ENCODE data around the gene MUSTN1. TPM values are rescaled to one million over a fixed set of nuclear protein-coding genes. Genes with fewer than 3 reads are reported as not detected.

The MUSTN1 gene
- total RNA-seq, 1 experiment from 2014 or later = not detected

GRCh38 chr3:52827866-52828376 lies 6.9 kb downstream of the MUSTN1 start:
- Histone ChIP-seq H3K9me3 (ENCODE audit: low read length) (no peaks in the 10 kb centered on the region), H4K20me1 (ENCODE audit: insufficient read depth, low read depth, low read length) (no peaks in the 10 kb centered on the region), H3K9me2 (replicated peaks; ENCODE audit: insufficient read depth, low read length) (no peaks in the 10 kb centered on the region), H3K27me3 (ENCODE audit: low read length) (no peaks in the 10 kb centered on the region), H3K9ac (ENCODE audit: low read length) (no peak overlapping the region), H3K4me3 (ENCODE audit: low read length) (no peak overlapping the region), H3K4me2 (ENCODE audit: low read depth, low read length, poor library complexity, severe bottlenecking) (no peak overlapping the region), H2AFZ (ENCODE audit: low read length) (no peak overlapping the region), H3K27ac (ENCODE audit: low read length) (no peak overlapping the region), H3K4me1 (ENCODE audit: low read length) (no peaks in the 10 kb centered on the region), H3K36me3 (ENCODE audit: insufficient read depth, low read length) (no peaks in the 10 kb centered on the region), H3K79me2 (ENCODE audit: low read length) (no peaks in the 10 kb centered on the region)
- no peak for DNase-seq

GRCh38 chr3:52827441-52827840 lies 7.4 kb downstream of the MUSTN1 start:
- no peak for DNase-seq
- no peaks in the 10 kb centered on the region for H4K20me1 ChIP-seq (ENCODE audit: insufficient read depth, low read depth, low read length)
- H3K9ac ChIP-seq (ENCODE audit: low read length) = no peak overlapping the region
- no peak overlapping the region for H3K27ac ChIP-seq (ENCODE audit: low read length)
- no peak overlapping the region for H3K4me2 ChIP-seq (ENCODE audit: low read depth, low read length, poor library complexity, severe bottlenecking)
- no peaks in the 10 kb centered on the region for H3K4me1 ChIP-seq (ENCODE audit: low read length)
- H3K4me3 ChIP-seq (ENCODE audit: low read length) = no peak overlapping the region
- H3K36me3 ChIP-seq (ENCODE audit: insufficient read depth, low read length) = no peaks in the 10 kb centered on the region
- H3K9me2 ChIP-seq (replicated peaks; ENCODE audit: insufficient read depth, low read length) = no peaks in the 10 kb centered on the region
- no peaks in the 10 kb centered on the region for H3K9me3 ChIP-seq (ENCODE audit: low read length)
- no peaks in the 10 kb centered on the region for H3K79me2 ChIP-seq (ENCODE audit: low read length)
- H3K27me3 ChIP-seq (ENCODE audit: low read length) = no peaks in the 10 kb centered on the region
- no peak overlapping the region for H2AFZ ChIP-seq (ENCODE audit: low read length)

DNA sequence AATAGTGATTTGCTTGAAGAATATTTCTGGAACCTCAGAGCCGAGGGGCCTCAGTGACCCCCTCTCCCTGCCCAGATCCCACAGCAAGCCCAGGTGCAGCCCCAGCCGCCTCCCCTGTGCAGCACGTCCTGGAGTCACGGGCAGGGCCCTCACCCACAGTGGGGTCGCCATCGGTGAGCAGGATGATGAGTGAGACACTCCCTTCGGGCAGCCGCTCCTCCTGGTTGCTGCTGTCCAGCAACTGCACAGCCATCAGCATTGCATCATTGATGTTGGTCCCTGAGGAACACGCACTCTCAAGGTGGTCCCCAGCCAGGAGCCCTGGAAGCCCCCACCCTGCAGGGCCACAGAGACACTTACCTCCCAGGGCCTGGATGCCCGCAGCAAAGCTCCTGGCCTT lies 10.8 kb downstream of the MUSTN1 start:
- Histone ChIP-seq H4K20me1 (ENCODE audit: insufficient read depth, low read depth, low read length) (no peaks in the 10 kb centered on the region), H2AFZ (ENCODE audit: low read length) (no peak overlapping the region), H3K36me3 (ENCODE audit: insufficient read depth, low read length) (no peaks in the 10 kb centered on the region), H3K4me2 (ENCODE audit: low read depth, low read length, poor library complexity, severe bottlenecking) (no peak overlapping the region), H3K4me3 (ENCODE audit: low read length) (no peak overlapping the region), H3K9ac (ENCODE audit: low read length) (no peak overlapping the region), H3K4me1 (ENCODE audit: low read length) (no peaks in the 10 kb centered on the region), H3K79me2 (ENCODE audit: low read length) (no peaks in the 10 kb centered on the region), H3K27ac (ENCODE audit: low read length) (no peak overlapping the region), H3K9me2 (replicated peaks; ENCODE audit: insufficient read depth, low read length) (no peaks in the 10 kb centered on the region), H3K27me3 (ENCODE audit: low read length) (no peaks in the 10 kb centered on the region), H3K9me3 (ENCODE audit: low read length) (no peaks in the 10 kb centered on the region)
- DNase-seq = no peak

GRCh38 chr3:52822363-52822762 lies 12.5 kb downstream of the MUSTN1 start:
- no peak for DNase-seq
- Histone ChIP-seq H3K4me3 (ENCODE audit: low read length) (no peak overlapping the region), H2AFZ (ENCODE audit: low read length) (no peak overlapping the region)

DNA sequence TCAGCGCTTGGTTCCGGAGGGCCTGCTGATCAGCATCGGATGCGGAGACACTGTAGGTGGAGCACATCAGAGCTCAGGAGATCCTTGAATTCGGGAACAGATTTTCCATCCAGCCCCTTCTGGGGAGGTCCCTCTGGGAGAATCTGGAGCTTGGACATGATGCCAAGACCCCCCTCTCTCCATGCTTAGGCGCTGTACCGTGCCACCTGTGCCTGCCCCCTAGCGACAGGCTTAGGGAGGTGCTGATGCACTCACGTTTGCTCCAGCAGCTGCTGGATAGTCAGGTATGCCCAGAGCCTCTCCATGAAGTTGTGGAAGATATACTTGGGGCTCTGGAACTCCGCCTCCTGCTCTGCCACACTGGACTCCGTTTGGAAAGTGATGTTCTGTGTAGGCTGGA lies 14.1 kb downstream of the MUSTN1 start:
- peak; percentile 70 for DNase-seq

More at GRCh38 chr3:52822363-52822762, 12.5 kb downstream of the MUSTN1 start:
- Histone ChIP-seq H3K27ac (ENCODE audit: low read length) (no peak overlapping the region), H4K20me1 (ENCODE audit: insufficient read depth, low read depth, low read length) (no peaks in the 10 kb centered on the region), H3K9me3 (ENCODE audit: low read length) (no peaks in the 10 kb centered on the region), H3K36me3 (ENCODE audit: insufficient read depth, low read length) (no peaks in the 10 kb centered on the region), H3K9ac (ENCODE audit: low read length) (no peak overlapping the region), H3K27me3 (ENCODE audit: low read length) (no peaks in the 10 kb centered on the region), H3K4me1 (ENCODE audit: low read length) (no peaks in the 10 kb centered on the region), H3K9me2 (replicated peaks; ENCODE audit: insufficient read depth, low read length) (no peaks in the 10 kb centered on the region), H3K79me2 (ENCODE audit: low read length) (no peaks in the 10 kb centered on the region), H3K4me2 (ENCODE audit: low read depth, low read length, poor library complexity, severe bottlenecking) (no peak overlapping the region)

GRCh38 chr3:52819936-52820335 lies 14.9 kb downstream of the MUSTN1 start:
- H3K27ac ChIP-seq (ENCODE audit: low read length) = no peak overlapping the region
- no peak overlapping the region for H3K4me2 ChIP-seq (ENCODE audit: low read depth, low read length, poor library complexity, severe bottlenecking)
- no peaks in the 10 kb centered on the region for H3K27me3 ChIP-seq (ENCODE audit: low read length)
- no peak for DNase-seq
- no peaks in the 10 kb centered on the region for H3K9me2 ChIP-seq (replicated peaks; ENCODE audit: insufficient read depth, low read length)
- no peaks in the 10 kb centered on the region for H3K79me2 ChIP-seq (ENCODE audit: low read length)
- H3K9me3 ChIP-seq (ENCODE audit: low read length) = no peaks in the 10 kb centered on the region
- no peaks in the 10 kb centered on the region for H3K36me3 ChIP-seq (ENCODE audit: insufficient read depth, low read length)
- no peak overlapping the region for H2AFZ ChIP-seq (ENCODE audit: low read length)
- H3K4me3 ChIP-seq (ENCODE audit: low read length) = no peak overlapping the region
- no peaks in the 10 kb centered on the region for H4K20me1 ChIP-seq (ENCODE audit: insufficient read depth, low read depth, low read length)
- H3K4me1 ChIP-seq (ENCODE audit: low read length) = no peaks in the 10 kb centered on the region
- no peak overlapping the region for H3K9ac ChIP-seq (ENCODE audit: low read length)

More for the DNA sequence above, 14.1 kb downstream of the MUSTN1 start:
- Histone ChIP-seq H4K20me1 (ENCODE audit: insufficient read depth, low read depth, low read length) (no peaks in the 10 kb centered on the region), H3K9me2 (replicated peaks; ENCODE audit: insufficient read depth, low read length) (no peaks in the 10 kb centered on the region), H3K79me2 (ENCODE audit: low read length) (no peaks in the 10 kb centered on the region), H3K27me3 (ENCODE audit: low read length) (no peaks in the 10 kb centered on the region), H2AFZ (ENCODE audit: low read length) (no peak overlapping the region), H3K4me3 (ENCODE audit: low read length) (no peak overlapping the region), H3K36me3 (ENCODE audit: insufficient read depth, low read length) (no peaks in the 10 kb centered on the region), H3K4me1 (ENCODE audit: low read length) (no peaks in the 10 kb centered on the region), H3K27ac (ENCODE audit: low read length) (no peak overlapping the region), H3K9ac (ENCODE audit: low read length) (no peak overlapping the region), H3K4me2 (ENCODE audit: low read depth, low read length, poor library complexity, severe bottlenecking) (no peak overlapping the region), H3K9me3 (ENCODE audit: low read length) (no peaks in the 10 kb centered on the region)

DNA sequence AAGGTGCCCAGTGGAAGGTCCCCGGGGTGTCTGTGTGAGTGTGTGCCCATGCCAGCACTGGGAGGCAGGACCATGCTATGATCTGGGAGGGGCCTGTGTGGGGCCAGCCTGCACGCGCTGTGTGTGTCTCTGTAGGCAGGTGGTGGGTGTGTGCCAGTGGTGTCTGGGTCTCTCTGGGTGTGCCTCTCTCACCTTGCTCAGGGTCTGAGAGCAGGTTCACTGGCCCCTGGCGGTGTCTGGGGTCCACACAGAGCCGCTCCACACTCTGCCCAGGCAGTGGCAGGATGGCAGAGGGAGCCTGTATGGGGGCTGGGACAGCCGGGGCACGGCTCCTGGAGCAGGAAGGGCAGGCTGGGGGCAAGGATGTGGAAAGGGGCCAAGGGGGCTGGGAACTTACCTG lies 17.0 kb downstream of the MUSTN1 start:
- Histone ChIP-seq H3K9ac (ENCODE audit: low read length) (no peak overlapping the region), H4K20me1 (ENCODE audit: insufficient read depth, low read depth, low read length) (no peaks in the 10 kb centered on the region), H3K9me3 (ENCODE audit: low read length) (no peaks in the 10 kb centered on the region), H3K79me2 (ENCODE audit: low read length) (no peaks in the 10 kb centered on the region), H3K4me2 (ENCODE audit: low read depth, low read length, poor library complexity, severe bottlenecking) (no peak overlapping the region), H3K27ac (ENCODE audit: low read length) (no peak overlapping the region), H3K4me1 (ENCODE audit: low read length) (no peaks in the 10 kb centered on the region), H3K9me2 (replicated peaks; ENCODE audit: insufficient read depth, low read length) (no peaks in the 10 kb centered on the region), H2AFZ (ENCODE audit: low read length) (no peak overlapping the region), H3K4me3 (ENCODE audit: low read length) (no peak overlapping the region), H3K36me3 (ENCODE audit: insufficient read depth, low read length) (no peaks in the 10 kb centered on the region), H3K27me3 (ENCODE audit: low read length) (no peaks in the 10 kb centered on the region)
- DNase-seq = no peak

DNA sequence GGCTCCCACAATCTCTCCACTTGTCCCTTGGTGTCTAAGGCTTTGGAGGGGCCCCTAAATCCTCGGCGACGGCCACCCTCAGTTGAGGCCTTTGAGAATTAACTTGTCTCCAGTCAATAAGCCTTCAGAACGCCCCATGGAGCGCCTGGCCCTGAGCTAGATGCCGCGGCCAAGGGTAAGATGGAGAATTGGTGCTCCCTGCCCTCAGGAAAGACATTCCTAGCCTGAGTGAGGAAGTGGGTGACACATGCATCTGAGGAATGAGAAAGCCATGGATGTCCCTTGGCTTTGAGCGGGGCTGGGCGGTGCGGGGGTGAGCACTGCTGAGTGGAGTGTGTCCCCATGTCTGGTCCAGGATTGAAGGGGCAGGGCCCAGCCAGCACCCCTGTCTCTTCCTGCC lies 17.6 kb downstream of the MUSTN1 start:
- DNase-seq = no peak
- Histone ChIP-seq H3K36me3 (ENCODE audit: insufficient read depth, low read length) (no peaks in the 10 kb centered on the region), H3K9me3 (ENCODE audit: low read length) (no peaks in the 10 kb centered on the region), H3K27me3 (ENCODE audit: low read length) (no peaks in the 10 kb centered on the region), H3K9me2 (replicated peaks; ENCODE audit: insufficient read depth, low read length) (no peaks in the 10 kb centered on the region), H3K79me2 (ENCODE audit: low read length) (no peaks in the 10 kb centered on the region), H4K20me1 (ENCODE audit: insufficient read depth, low read depth, low read length) (no peaks in the 10 kb centered on the region), H2AFZ (ENCODE audit: low read length) (no peak overlapping the region), H3K9ac (ENCODE audit: low read length) (no peak overlapping the region), H3K27ac (ENCODE audit: low read length) (no peak overlapping the region), H3K4me1 (ENCODE audit: low read length) (no peaks in the 10 kb centered on the region), H3K4me3 (ENCODE audit: low read length) (no peak overlapping the region), H3K4me2 (ENCODE audit: low read depth, low read length, poor library complexity, severe bottlenecking) (no peak overlapping the region)

DNA sequence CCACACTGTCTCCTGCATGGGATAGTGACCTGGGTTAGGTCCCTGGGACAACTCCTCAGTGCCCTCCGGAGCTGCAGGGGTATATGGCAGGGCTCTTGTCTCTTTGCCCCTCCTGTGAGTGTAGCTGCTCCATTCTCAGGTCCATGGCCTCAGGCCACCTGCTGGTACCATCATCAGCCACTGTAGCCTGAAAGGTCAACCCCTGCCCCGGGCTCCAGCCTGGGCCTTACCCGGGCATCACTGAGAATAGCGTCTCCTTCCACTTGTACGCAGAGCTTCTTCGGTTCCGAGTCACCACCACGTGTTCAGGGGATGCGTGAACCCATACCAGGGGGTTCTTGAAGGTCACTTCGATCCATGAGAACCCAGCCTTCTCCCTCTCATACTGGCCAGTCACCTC lies 18.2 kb downstream of the MUSTN1 start:
- H4K20me1 ChIP-seq (ENCODE audit: insufficient read depth, low read depth, low read length) = no peaks in the 10 kb centered on the region

More for the DNA sequence above, 18.2 kb downstream of the MUSTN1 start:
- Histone ChIP-seq H2AFZ (ENCODE audit: low read length) (no peak overlapping the region), H3K4me2 (ENCODE audit: low read depth, low read length, poor library complexity, severe bottlenecking) (no peak overlapping the region), H3K4me3 (ENCODE audit: low read length) (no peak overlapping the region), H3K27me3 (ENCODE audit: low read length) (no peaks in the 10 kb centered on the region), H3K9me2 (replicated peaks; ENCODE audit: insufficient read depth, low read length) (no peaks in the 10 kb centered on the region), H3K36me3 (ENCODE audit: insufficient read depth, low read length) (no peaks in the 10 kb centered on the region), H3K4me1 (ENCODE audit: low read length) (no peaks in the 10 kb centered on the region), H3K9me3 (ENCODE audit: low read length) (no peaks in the 10 kb centered on the region), H3K79me2 (ENCODE audit: low read length) (no peaks in the 10 kb centered on the region), H3K27ac (ENCODE audit: low read length) (no peak overlapping the region), H3K9ac (ENCODE audit: low read length) (no peak overlapping the region)
- DNase-seq = no peak
